Left lung (tissue), 10 donors: ENCODE measurements around the gene RTN1. TPM values are rescaled to one million over a fixed set of nuclear protein-coding genes. Genes with fewer than 3 reads are reported as not detected.

Experiments
- ATAC-seq: fragments of 200-7000 bp; cut with Tn5 transposase; one replicate; pipeline ENCODE4 v1.9.1; 2020; ENCODE audit warnings: moderate library complexity
- DNase-seq, 4 donors: peaks; one replicate each; pipeline ENCODE4 v3.0.0-alpha.2; 2013 to 2020
- H3K27ac ChIP-seq, 2 donors: fragments of 200-600 bp; sonication (generic) in 1 of 2; one replicate each; pipeline versions ENCODE4 v1.5.0 to v1.8.0; 2020 to 2021
- H3K27me3 ChIP-seq, 2 donors: fragments of 200-600 bp; sonication (generic) in 1 of 2; one replicate each; pipeline versions ENCODE4 v1.5.0 to v1.8.0; 2020 to 2021
- H3K36me3 ChIP-seq, 2 donors: fragments of 200-600 bp; sonication (generic) in 1 of 2; one replicate each; pipeline versions ENCODE4 v1.5.0 to v1.8.0; 2020 to 2021
- H3K4me1 ChIP-seq, 2 donors: fragments of 200-600 bp; one replicate each; pipeline ENCODE4 v1.8.0; 2021
- H3K4me3 ChIP-seq, 2 donors: fragments of 200-600 bp; sonication (generic) in 1 of 2; one replicate each; pipeline versions ENCODE4 v1.5.0 to v1.8.0; 2020 to 2021; ENCODE audit warnings: mild to moderate bottlenecking in 1 of 2
- H3K9me3 ChIP-seq, 2 donors: fragments of 200-600 bp; sonication (generic) in 1 of 2; one replicate each; pipeline versions ENCODE4 v1.5.0 to v1.8.0; 2020 to 2021
- intact Hi-C, 2 donors: fragments of 100-400 bp; cut with DNase I; formaldehyde crosslinking; loops; one replicate each; pipeline versions ENCODE4 v1.11.2 to v1.14.2; 2022
- polyA plus RNA-seq, 6 donors: library from polyadenylated mRNA; unstranded; fragments of 120-200 nt; gene quantifications; one replicate each; pipeline ENCODE4 v1.2.1, GENCODE V29; 2013; ENCODE audit not compliant: insufficient read length in 6 of 6
- total RNA-seq, 2 donors: library from RNA; stranded (reverse); fragmentation: NEBNext Ultra II Directional; extraction: Animal tissue kit (Norgen Biotek cat#: 25700); gene quantifications; one replicate each; pipeline ENCODE4 v1.2.1, GENCODE V29; 2021
- TF ChIP-seq, protein P1 (sequence below), 2 donors: fragments of 200-600 bp; sonication (generic) in 1 of 2; IDR thresholded peaks; one replicate each; pipeline versions ENCODE4 v1.5.0 to v1.8.0; 2021; ENCODE audit warnings: antibody characterized with exemption in 2 of 2
- donor health status: DM: no; HTN: yes; CAD: no.
- donor health status: DM: no; HTN: no; CAD: no.

Gene RTN1
- total and polyA plus RNA-seq, 8 donors, result 3.6 to 7.9 (median 4.7) TPM

DNA sequence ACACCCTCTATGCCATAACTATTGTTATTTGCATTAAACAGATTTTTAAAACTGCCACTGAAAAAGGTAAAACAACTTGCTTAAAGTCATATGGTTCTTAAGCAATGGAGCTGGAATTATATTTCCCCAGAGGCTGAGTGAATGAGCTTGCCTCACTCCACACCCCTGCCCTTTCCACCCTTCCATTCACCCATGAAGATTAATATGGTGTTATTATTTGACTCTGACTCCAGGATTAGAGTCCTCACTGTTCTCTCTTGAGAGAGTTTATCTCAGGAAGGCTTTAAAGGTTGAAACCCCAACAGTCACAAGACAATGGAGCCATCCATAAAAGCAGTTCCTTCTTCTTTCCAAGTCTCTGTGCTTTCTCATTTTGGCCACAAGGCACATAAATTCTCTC is 84.9 kb downstream of the RTN1 start:
- H3K4me3 ChIP-seq, result no peak overlapping the region
- TF ChIP-seq, protein P1, sequence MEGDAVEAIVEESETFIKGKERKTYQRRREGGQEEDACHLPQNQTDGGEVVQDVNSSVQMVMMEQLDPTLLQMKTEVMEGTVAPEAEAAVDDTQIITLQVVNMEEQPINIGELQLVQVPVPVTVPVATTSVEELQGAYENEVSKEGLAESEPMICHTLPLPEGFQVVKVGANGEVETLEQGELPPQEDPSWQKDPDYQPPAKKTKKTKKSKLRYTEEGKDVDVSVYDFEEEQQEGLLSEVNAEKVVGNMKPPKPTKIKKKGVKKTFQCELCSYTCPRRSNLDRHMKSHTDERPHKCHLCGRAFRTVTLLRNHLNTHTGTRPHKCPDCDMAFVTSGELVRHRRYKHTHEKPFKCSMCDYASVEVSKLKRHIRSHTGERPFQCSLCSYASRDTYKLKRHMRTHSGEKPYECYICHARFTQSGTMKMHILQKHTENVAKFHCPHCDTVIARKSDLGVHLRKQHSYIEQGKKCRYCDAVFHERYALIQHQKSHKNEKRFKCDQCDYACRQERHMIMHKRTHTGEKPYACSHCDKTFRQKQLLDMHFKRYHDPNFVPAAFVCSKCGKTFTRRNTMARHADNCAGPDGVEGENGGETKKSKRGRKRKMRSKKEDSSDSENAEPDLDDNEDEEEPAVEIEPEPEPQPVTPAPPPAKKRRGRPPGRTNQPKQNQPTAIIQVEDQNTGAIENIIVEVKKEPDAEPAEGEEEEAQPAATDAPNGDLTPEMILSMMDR (IDR thresholded peaks at IDR 0.05), result no peak

GRCh38 chr14:59782760-59783159 is 87.8 kb downstream of the RTN1 start:
- no peak overlapping the region for H3K4me3 ChIP-seq
- H3K4me1 ChIP-seq, result no peaks in the 10 kb centered on the region
- no peaks in the 10 kb centered on the region for H3K27me3 ChIP-seq
- intact Hi-C loops, result no loop called here
- H3K27ac ChIP-seq, result no peak overlapping the region
- TF ChIP-seq, protein P1 (IDR thresholded peaks at IDR 0.05), result no peak
- ATAC-seq (no peak), DNase-seq (no peak)
- H3K9me3 ChIP-seq, result no peaks in the 10 kb centered on the region
- no peaks in the 10 kb centered on the region for H3K36me3 ChIP-seq

More for the DNA sequence above, 84.9 kb downstream of the RTN1 start:
- no peaks in the 10 kb centered on the region for H3K4me1 ChIP-seq
- H3K36me3 ChIP-seq, result no peaks in the 10 kb centered on the region
- no peaks in the 10 kb centered on the region for H3K9me3 ChIP-seq
- no peak for DNase-seq
- no peak for ATAC-seq
- H3K27me3 ChIP-seq, result no peaks in the 10 kb centered on the region
- H3K27ac ChIP-seq, result no peak overlapping the region
- intact Hi-C loops, result no loop called here

DNA sequence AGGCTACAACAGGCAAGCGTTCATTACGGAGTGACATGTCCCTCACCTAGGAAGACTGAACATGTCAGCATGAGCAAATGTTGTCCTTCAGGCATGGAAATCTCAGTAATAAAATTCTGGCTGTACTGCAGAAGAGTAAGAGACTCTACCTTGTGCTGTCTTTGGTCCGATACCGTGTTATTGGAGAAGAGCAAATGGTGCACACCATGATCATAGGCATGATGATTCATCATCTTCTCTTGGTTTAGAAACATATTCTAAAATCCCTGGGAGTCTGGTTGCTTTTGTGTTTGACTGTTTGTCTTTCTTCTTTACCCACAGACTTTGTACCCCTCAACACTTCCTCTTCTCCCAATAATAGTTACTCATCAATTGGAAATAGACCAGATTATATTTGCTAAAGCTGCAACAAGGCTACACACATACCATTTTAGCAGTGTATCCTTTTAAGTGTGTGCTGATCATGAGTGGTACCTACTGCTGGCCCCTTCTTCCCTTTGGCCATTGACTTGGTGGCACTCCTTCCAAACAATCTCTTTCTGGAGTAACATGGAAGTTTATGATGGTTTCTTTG is 93.5 kb downstream of the RTN1 start:
- Histone ChIP-seq H3K4me3 (no peak overlapping the region), H3K27me3 (no peaks in the 10 kb centered on the region), H3K36me3 (no peaks in the 10 kb centered on the region), H3K4me1 (peaks cover 0 to 4% of the 10 kb centered on the region in 2 donors), H3K27ac (no peak overlapping the region), H3K9me3 (no peaks in the 10 kb centered on the region)
- no peak for DNase-seq
- TF ChIP-seq, protein P1 (IDR thresholded peaks at IDR 0.05), result no peak
- intact Hi-C loops, result no loop called here
- ATAC-seq, result no peak

DNA sequence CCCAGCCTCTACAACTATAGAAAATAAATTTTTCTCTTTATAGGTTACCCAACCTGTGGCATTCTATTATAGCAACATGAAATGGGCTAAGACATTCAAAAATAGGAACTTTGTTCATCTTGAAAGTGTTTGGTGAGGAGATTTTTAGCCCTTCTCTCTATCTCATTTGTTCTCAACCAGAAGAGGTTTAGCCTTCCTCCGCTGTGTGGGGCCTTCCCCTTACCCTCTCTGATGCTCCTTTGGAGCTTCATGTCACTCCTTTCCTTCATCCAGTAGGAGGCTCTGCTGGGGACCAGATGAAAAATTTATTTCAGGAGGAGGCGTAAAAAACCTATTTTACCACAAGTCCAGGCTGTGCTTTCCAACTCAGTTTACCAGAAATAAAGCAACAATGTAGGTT is 94.1 kb downstream of the RTN1 start:
- DNase-seq (no peak), ATAC-seq (no peak)
- no peaks in the 10 kb centered on the region for H3K9me3 ChIP-seq
- H3K27ac ChIP-seq, result no peak overlapping the region
- intact Hi-C loops, result no loop called here
- no peak overlapping the region for H3K4me3 ChIP-seq
- H3K36me3 ChIP-seq, result no peaks in the 10 kb centered on the region
- TF ChIP-seq, protein P1 (IDR thresholded peaks at IDR 0.05), result no peak
- H3K27me3 ChIP-seq, result no peaks in the 10 kb centered on the region
- H3K4me1 ChIP-seq, result peaks cover 0 to 7% of the 10 kb centered on the region in 2 donors

DNA sequence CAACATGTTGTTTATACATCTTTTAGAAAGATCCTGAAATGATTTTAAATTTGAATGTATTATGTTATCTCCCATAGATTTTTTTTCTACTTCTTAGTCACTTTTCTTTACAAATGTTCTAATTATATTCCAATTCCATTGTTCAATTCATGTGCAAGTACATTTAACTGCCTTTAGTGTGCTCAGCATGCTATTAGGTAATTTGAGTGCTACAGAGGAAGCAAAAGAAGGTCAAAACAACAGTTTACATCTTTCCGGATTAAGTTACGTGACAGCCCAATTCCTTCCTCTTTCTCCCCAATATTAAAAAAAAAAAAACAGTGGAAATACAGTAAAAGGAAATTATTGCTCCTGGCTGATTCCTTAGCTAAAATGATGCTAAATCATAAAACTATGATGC is 98.3 kb downstream of the RTN1 start:
- intact Hi-C loops, result no loop called here
- H3K9me3 ChIP-seq, result no peaks in the 10 kb centered on the region
- H3K27ac ChIP-seq, result no peak overlapping the region
- H3K36me3 ChIP-seq, result no peaks in the 10 kb centered on the region
- H3K27me3 ChIP-seq, result no peaks in the 10 kb centered on the region
- peaks cover 0 to 7% of the 10 kb centered on the region in 2 donors for H3K4me1 ChIP-seq
- no peak overlapping the region for H3K4me3 ChIP-seq
- TF ChIP-seq, protein P1 (IDR thresholded peaks at IDR 0.05), result no peak
- ATAC-seq, result no peak
- DNase-seq, result no peak
